Calu3 (cell line): ENCODE data around the gene TBKBP1. TPM values are rescaled to one million over a fixed set of nuclear protein-coding genes. Genes with fewer than 3 reads are reported as not detected.

Experiments
- BruUV-seq: library from RNA; stranded (reverse); fragments of 400-500 nt; replicated peaks from 2 replicates; lab custom pipeline; 2021; lab: Mats Ljungman, UMichigan
- CTCF ChIA-PET: fragments of 300-600 bp; sonication (Branson Sonifier 250); formaldehyde crosslinking; loops from one replicate; lab custom pipeline; 2022; ENCODE audit warnings: antibody characterized with exemption; lab: Charles Lee
- DNase-seq: peaks from one replicate; pipeline ENCODE4 v3.0.0; 2022
- H3K27ac Mint-ChIP-seq: one replicate; pipeline ENCODE4 v1.8.0; 2022; ENCODE audit warnings: mixed read lengths; ENCODE audit not compliant: unreplicated experiment
- H3K27me3 Mint-ChIP-seq: one replicate; pipeline ENCODE4 v1.8.0; 2022; ENCODE audit warnings: mixed read lengths; ENCODE audit not compliant: unreplicated experiment
- H3K36me3 Mint-ChIP-seq: one replicate; pipeline ENCODE4 v1.8.0; 2022; ENCODE audit warnings: mild to moderate bottlenecking, moderate library complexity, mixed read lengths; ENCODE audit not compliant: insufficient read depth, unreplicated experiment
- H3K4me1 Mint-ChIP-seq: one replicate; pipeline ENCODE4 v1.8.0; 2022; ENCODE audit warnings: mild to moderate bottlenecking, low read depth, mixed read lengths; ENCODE audit not compliant: unreplicated experiment
- H3K4me3 Mint-ChIP-seq: one replicate; pipeline ENCODE4 v1.8.0; 2022; ENCODE audit warnings: mild to moderate bottlenecking, low read depth, moderate library complexity, mixed read lengths; ENCODE audit not compliant: unreplicated experiment
- H3K9me3 Mint-ChIP-seq: one replicate; pipeline ENCODE4 v1.8.0; 2022; ENCODE audit warnings: low read depth, mixed read lengths; ENCODE audit not compliant: unreplicated experiment
- intact Hi-C: fragments of 100-400 bp; cut with micrococcal nuclease; formaldehyde crosslinking; loops from one replicate; pipeline ENCODE4 v1.10.0; 2022; ENCODE audit not compliant: unreplicated experiment
- total RNA-seq: library from RNA; stranded (reverse); gene quantifications from 2 replicates; pipeline ENCODE4 v1.2.3, GENCODE V29; 2022
- TF ChIP-seq, protein P1 (sequence below): fragments of 200-600 bp; IDR thresholded peaks from one replicate; pipeline ENCODE4 v1.8.0; 2022; ENCODE audit warnings: antibody characterized with exemption; ENCODE audit not compliant: unreplicated experiment

The TBKBP1 gene
- total RNA-seq, 1 experiment from 2014 or later: 6.4 TPM

DNA sequence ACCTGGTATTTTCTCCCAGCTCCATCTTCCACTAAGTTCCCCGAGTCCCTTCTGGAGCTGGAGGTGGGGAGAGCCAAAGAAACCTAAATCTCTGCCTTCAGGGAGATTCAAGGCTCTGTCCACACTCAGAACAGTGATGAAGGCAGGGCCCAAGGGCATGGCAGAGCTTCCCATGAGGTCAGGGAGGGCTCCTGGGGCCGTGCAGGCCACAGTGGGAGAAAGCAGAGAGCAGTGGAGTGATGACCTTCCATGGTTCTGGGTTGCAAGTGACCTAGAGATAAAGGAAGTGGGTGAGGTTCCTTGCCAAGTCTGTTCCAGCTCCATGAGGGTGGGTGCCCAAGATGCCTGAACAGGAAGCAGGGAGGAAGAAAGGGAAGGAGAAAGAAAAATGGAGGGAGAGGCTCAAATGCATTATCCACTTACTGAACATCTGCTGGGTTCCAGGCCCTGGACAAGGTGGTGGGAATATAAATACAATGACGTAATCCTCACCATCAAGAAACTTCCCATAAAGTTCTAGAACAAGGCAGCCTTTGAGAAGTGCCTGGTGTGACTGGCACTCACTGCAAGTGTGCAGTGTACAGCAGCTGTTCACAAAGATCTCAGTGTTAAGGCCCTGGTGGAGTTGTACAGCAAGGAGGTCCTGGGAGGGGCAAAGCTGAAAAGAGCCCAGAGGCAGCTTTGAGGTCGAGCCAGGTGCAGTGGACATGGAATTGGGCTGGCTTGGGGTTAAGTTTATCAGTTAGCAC, 13.3 kb downstream of the TBKBP1 start:
- Mint-ChIP-seq H3K27me3 (peaks cover 78% of the 10 kb centered on the region), H3K27ac (peak overlapping the region; percentile 5), H3K4me1 (peaks cover 10% of the 10 kb centered on the region), H3K4me3 (no peak overlapping the region), H3K36me3 (no peaks in the 10 kb centered on the region), H3K9me3 (no peaks in the 10 kb centered on the region)
- intact Hi-C loops: no loop called here
- no TSS peak for BruUV-seq
- no peak for DNase-seq
- TF ChIP-seq, protein P1, sequence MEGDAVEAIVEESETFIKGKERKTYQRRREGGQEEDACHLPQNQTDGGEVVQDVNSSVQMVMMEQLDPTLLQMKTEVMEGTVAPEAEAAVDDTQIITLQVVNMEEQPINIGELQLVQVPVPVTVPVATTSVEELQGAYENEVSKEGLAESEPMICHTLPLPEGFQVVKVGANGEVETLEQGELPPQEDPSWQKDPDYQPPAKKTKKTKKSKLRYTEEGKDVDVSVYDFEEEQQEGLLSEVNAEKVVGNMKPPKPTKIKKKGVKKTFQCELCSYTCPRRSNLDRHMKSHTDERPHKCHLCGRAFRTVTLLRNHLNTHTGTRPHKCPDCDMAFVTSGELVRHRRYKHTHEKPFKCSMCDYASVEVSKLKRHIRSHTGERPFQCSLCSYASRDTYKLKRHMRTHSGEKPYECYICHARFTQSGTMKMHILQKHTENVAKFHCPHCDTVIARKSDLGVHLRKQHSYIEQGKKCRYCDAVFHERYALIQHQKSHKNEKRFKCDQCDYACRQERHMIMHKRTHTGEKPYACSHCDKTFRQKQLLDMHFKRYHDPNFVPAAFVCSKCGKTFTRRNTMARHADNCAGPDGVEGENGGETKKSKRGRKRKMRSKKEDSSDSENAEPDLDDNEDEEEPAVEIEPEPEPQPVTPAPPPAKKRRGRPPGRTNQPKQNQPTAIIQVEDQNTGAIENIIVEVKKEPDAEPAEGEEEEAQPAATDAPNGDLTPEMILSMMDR: no peak
- CTCF ChIA-PET: interaction anchor here (1.1 to 2.1 kb wide), 3 partner anchors 11 to 58 kb away, joined by 3 to 8 read pairs (median 3); partner anchors contain the start of gene KPNB1

DNA sequence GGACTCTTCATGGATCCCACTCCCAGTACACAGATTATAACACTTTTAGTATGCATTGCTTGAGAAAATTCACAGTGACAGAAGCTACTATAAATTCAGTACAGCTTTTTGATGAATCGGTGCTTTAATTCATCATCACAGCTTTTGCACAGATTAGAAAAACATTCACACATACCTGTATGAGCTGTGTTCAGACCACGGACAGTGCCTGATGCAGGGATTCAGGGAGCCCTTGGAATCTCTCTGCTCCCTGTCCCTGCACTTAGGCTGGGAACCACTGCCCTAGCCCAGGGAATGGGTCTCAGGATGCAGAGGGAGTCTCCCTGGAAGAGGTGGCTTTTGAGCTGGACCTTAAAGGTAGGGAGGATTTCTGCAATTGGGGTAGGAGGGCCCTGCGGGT, 13.9 kb downstream of the TBKBP1 start:
- BruUV-seq: no TSS peak
- Mint-ChIP-seq H3K36me3 (no peaks in the 10 kb centered on the region), H3K4me1 (peaks cover 10% of the 10 kb centered on the region), H3K27ac (no peak overlapping the region), H3K9me3 (no peaks in the 10 kb centered on the region), H3K27me3 (peaks cover 80% of the 10 kb centered on the region), H3K4me3 (no peak overlapping the region)
- intact Hi-C loops: no loop called here
- CTCF ChIA-PET: interaction anchor here (1.1 to 2.1 kb wide), 2 partner anchors 10 to 11 kb away, joined by 3 to 8 read pairs; no protein-coding TSS in a partner anchor
- DNase-seq: no peak
- TF ChIP-seq, protein P1: no peak

DNA sequence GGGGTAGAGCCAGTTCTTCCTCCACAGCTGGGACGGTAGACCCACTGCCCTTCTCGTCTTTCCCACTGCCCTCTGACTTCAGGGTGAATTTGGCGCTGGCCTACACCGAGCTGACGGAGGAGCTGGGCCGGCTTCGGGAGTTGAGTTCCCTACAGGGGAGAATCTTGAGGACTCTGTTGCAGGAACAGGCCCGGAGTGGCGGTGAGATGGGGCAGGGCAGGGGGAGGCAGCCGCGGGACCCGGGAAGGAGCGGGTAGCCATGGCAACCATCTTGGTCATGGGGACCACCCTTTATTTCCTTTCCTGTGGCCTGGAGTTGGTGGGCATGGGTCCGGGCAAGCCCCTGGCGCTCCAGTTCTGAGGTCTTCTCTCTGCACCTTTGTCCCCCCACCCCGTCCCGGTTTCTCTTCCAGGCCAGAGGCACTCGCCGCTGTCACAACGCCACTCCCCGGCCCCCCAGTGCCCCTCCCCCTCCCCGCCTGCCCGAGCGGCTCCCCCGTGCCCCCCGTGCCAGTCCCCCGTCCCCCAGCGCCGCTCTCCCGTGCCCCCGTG, 14.4 kb downstream of the TBKBP1 start:
- TF ChIP-seq, protein P1: no peak
- no peaks in the 10 kb centered on the region for H3K9me3 Mint-ChIP-seq
- H3K27me3 Mint-ChIP-seq: peaks cover 85% of the 10 kb centered on the region
- peaks cover 10% of the 10 kb centered on the region for H3K4me1 Mint-ChIP-seq
- no peak overlapping the region for H3K4me3 Mint-ChIP-seq
- no TSS peak for BruUV-seq
- intact Hi-C loops: no loop called here
- H3K27ac Mint-ChIP-seq: no peak overlapping the region
- CTCF ChIA-PET: interaction anchor here (1.0 to 1.1 kb wide), 2 partner anchors 10 kb away, joined by 3 read pairs; no protein-coding TSS in a partner anchor
- DNase-seq: no peak
- H3K36me3 Mint-ChIP-seq: no peaks in the 10 kb centered on the region

DNA sequence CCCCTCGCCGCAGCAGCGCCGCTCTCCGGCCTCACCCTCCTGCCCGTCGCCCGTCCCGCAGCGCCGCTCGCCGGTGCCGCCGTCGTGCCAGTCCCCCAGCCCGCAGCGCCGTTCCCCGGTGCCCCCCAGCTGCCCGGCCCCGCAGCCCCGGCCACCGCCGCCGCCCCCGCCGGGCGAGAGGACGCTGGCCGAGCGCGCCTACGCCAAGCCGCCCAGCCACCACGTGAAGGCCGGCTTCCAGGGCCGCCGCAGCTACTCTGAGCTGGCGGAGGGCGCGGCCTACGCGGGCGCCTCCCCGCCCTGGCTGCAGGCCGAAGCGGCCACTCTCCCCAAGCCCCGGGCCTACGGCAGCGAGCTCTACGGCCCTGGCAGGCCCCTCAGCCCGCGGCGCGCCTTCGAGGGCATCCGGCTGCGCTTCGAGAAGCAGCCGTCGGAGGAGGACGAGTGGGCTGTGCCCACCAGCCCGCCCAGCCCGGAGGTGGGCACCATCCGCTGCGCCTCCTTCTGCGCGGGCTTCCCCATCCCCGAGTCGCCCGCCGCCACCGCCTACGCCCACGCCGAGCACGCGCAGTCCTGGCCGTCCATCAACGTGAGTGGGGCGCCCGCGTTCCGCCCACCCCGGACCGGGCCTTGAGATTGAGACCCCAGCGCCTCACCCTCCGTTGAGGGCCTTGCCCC, 15.0 kb downstream of the TBKBP1 start:
- no peak for DNase-seq
- CTCF ChIA-PET: interaction anchor here (1.0 to 1.5 kb wide), 2 partner anchors 9 to 11 kb away, joined by 3 read pairs; no protein-coding TSS in a partner anchor
- Mint-ChIP-seq H3K9me3 (no peaks in the 10 kb centered on the region), H3K36me3 (no peaks in the 10 kb centered on the region), H3K4me1 (peaks cover 13% of the 10 kb centered on the region), H3K27ac (no peak overlapping the region), H3K27me3 (peaks cover 86% of the 10 kb centered on the region), H3K4me3 (no peak overlapping the region)
- BruUV-seq: no TSS peak
- intact Hi-C loops: no loop called here
- TF ChIP-seq, protein P1: no peak
